HG03439 (cell line): Measurements from ENCODE around the gene SLC35F6.
"Not testable (repeated sequence)": the region's sequence is repeated elsewhere in the genome, so short reads cannot be mapped to it uniquely, and the experiment has no call there.

Experiments
- ATAC-seq: cut with Tn5 transposase; IDR thresholded peaks from one replicate; pipeline ENCODE4 v1.9.1; 2021; ENCODE audit warnings: mild to moderate bottlenecking, moderate library complexity; ENCODE audit not compliant: unreplicated experiment

The SLC35F6 gene

DNA sequence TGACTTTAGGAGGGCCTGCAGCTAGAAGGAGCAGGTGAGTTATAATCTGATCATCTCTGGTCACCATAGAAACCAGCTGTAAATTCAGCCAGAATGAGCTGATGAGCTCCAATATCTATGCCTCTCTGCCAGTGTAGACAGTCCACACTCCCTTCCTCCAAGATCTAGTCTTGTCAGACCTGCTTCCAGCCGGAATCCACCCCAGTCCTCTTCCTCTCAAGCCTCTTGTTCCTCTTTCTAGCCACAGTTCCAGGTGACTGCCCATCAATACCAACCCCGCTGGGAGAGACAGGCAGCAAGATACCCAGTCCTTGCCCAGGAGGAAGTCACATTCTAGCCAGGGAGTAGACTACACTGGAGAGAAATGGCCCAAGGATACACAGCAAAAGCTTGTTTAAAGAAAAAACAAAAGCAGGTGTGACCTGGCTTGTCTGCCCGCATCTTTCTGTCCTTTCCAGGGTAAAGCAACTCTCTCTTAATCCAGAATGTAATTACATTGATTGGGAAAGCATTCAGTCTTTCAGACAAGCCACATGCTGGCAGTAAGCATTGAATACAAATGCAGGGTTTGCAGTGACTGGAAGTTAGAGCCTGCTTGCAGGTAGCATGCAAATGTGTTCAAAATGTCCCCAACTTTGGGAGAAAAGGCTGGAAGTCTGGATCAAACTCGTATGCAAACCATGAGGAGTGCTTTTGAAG is 9.0 kb upstream of the SLC35F6 start:
- ATAC-seq: no peak

DNA sequence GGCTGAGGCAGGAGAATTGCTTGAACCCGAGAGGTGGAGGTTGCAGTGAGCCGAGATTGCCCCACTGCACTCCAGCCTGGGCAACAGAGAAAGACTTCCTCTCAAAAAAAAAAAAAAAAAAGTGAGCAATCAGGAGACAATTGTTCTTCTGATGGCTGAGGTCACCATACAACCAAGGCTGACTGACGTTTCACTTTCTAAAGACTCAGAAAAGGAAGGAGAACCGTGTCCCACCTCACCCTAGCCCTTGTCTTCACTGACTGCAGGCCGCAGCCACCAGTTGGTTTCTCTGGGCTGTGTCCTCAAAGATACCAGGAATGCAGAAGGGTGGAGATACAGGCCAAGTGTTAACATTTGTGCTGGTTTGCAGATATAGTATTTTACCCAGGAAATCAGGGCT is 7.7 kb upstream of the SLC35F6 start:
- ATAC-seq: no peak

GRCh38 chr2:26757873-26758789 is 6.0 kb upstream of the SLC35F6 start:
- ATAC-seq: peak; percentile 51

GRCh38 chr2:26758790-26759321 is 5.2 kb upstream of the SLC35F6 start:
- ATAC-seq: no peak

DNA sequence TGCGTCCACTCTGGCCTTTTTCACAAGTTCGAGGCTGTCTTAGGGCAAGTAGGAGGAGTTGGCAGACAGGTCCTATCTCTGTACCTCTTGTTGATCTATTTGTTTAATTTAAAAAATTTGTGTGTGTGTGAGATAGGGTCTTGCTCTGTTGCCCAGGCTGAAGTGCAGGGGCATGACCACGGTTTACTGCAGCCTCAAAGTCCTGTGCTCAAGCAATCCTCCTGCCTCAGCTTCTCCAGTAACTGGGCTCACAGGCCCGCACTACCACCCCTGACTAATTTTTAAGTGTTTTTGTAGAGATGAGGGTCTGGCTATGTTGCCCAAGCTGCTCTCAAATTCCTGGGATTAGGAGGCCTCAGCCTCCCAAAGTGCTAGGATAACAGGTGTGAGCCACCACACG is 4.2 kb upstream of the SLC35F6 start:
- ATAC-seq: no peak

- ATAC-seq: not testable (repeated sequence)
Observed at GRCh38 chr2:26760991-26761390, 3.1 kb upstream of the SLC35F6 start.

GRCh38 chr2:26763019-26763418 is 1.1 kb upstream of the SLC35F6 start:
- no peak for ATAC-seq

DNA sequence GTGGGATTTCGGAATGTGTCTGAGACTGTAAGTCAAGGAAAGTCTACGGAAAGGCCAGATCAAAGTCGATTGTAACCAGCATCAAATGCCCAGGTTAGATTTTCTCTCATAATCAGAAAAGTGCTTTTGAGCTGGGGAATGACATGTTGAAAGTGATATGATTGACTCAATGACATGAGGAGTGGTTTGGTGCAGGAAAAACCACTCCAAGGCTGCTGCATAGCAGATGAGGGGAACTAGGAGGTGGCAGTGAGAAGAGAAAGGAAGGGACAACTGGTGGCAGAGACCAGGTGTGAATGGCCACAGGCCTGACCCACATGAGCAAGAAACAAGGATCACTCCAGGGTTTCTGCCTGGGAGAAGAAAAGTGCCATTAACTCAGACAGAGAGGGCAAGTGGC is 822 bp downstream of the SLC35F6 start:
- ATAC-seq: no peak

GRCh38 chr2:26765475-26766200 is 1.6 kb downstream of the SLC35F6 start:
- no peak for ATAC-seq

DNA sequence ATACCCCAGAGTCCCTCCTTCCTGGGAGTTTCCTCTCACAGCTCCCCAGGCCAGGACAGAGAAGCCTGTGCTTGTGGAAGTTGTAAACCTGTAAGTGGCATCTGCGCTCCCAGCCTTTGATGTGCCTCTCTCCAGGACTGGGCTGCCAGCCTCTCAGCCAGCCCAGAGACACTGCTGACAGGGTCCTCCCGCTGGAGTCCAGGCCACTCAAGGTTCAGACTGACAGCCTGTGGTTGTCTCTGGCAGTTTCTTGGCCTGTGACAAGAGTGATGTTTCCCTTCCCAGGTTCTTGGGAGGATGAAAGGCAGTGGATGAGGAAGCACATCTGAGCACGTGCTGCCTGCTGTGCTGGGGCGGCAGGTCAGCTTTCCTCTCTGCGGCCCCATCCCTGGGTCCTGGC is 3.0 kb downstream of the SLC35F6 start:
- ATAC-seq: no peak

DNA sequence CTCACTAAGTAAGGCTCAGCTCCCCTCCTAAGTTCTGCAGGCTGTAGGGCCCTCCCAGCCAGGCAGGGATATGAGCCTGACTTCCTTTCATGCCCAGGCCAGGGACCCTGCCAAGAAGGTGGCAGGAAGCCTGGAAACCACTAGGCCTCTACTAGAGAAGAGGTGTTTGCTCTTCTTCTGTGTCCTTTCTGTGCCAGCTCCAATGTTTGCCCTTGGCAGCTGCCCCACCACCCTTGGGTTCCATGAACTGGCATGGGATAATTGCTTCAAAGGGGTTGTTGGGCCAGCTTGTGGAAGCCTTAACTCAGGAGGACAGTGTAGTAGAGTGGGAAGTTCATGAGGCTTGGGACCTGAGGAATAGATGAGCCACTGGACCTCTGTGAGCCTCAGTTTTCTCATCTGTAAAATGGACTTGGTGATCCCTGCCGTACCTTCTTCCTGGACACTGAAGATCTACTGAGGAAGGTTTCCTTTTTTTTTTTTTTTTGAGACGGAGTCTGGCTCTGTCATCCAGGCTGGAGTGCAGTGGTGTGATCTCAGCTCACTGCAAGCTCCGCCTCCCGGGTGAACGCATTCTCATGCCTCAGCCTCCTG is 3.9 kb downstream of the SLC35F6 start:
- no peak for ATAC-seq

DNA sequence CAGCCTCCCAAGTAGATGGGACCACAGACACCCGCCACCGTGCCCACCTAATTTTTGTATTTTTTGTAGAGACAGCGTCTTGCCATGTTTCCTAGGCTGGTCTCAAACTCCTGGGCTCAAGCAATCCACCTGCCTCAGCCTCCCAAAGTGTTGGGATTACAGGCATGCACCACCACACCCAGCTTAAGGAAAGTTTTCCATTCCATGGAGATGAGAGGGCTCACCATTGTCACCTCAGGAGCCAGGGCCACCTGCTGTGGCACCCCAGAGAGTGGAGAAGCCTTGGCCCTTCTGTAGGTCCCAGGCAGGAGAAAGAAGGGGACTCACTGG is 4.6 kb downstream of the SLC35F6 start:
- ATAC-seq: no peak

- ATAC-seq: no peak
Observed at GRCh38 chr2:26769089-26769761, 5.1 kb downstream of the SLC35F6 start.

- ATAC-seq: no peak
Observed at GRCh38 chr2:26770986-26771586, 7.0 kb downstream of the SLC35F6 start.

DNA sequence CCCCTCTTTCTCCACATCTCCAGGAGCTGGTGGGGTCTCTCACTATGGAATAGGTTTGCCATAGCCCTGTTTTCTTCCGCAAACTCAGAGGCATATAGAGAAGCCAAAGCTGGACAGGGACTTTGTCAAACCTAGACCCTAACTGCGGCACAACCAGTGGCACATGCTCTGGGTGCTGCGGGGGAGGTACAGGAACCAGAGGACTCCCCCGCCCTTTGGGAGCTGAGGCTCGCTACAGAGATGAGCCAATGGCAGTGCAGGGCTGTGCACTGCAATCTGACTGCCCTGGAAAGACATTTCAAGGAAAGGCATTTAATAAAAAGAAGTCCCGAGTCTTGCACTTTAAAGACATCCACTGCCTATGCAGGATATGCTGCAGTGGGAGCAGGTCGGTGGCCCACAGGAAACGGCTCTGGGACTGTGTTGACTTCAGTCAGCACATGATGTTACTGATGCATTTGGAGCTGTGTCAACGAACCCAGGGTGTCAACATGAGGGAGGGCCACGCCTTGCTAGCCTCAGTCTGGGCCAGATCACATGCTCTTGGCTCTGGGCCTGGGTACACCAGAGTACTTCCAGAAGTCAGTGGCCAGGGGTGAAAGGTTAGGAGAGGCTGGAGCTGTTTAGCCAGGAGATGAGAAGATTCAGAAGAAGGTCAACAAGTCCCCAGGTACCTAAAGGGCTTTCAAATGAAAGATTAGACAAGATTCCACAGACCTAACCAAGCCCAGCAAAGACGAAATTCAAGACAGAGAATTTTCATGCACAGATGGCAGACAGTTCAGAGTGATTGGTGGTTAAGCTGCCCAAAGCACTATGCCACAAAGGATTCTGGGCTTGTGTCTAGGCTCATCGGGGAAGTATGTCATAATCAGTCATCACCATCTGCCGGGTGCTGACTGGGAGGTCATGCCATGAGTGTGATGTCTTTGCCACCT is 8.2 kb downstream of the SLC35F6 start:
- no peak for ATAC-seq

GRCh38 chr2:26776195-26776800 is 12.2 kb downstream of the SLC35F6 start:
- ATAC-seq: no peak

- no peak for ATAC-seq
Observed at GRCh38 chr2:26778098-26778497, 14.0 kb downstream of the SLC35F6 start.

DNA sequence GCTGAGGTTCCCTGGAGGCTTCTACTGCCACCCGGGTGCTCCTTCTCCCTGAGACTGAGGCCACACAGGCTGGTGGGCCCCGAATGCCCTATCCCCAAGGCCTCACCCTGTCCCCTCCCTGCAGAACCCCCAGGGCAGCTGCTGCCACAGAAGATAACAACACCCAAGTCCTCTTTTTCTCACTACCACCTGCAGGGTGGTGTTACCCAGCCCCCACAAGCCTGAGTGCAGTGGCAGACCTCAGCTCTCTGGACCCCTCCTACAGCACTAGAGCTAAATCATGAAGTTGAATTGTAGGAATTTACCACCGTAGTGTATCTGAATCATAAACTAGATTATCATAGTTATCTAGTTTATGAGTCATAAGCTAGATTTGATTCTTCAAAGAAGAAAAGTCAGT is 14.4 kb downstream of the SLC35F6 start:
- ATAC-seq: no peak
